Measurements from ENCODE around the gene NDUFS8. TPM values are rescaled to one million over a fixed set of nuclear protein-coding genes. Genes with fewer than 3 reads are reported as not detected.

Gene NDUFS8
- total and polyA plus RNA-seq, 2 experiments from 2014 or later: 175 to 308 TPM

- no peak for TF ChIP-seq ETS1 (IDR thresholded peaks at IDR 0.05)
- no peak for TF ChIP-seq ZNF114 (CRISPR knock-in tag; IDR thresholded peaks at IDR 0.05)
- no peak for TF ChIP-seq JUNB (IDR thresholded peaks at IDR 0.05; ENCODE audit: unreplicated experiment)
- no peak for TF ChIP-seq EZH2 (IDR thresholded peaks at IDR 0.05; ENCODE audit: low read depth, unreplicated experiment)
- no peak for TF ChIP-seq CTCF (conservative IDR thresholded peaks at IDR 0.05; ENCODE audit: low read depth in 2 of 2)
- no peak for TF ChIP-seq REST (IDR thresholded peaks at IDR 0.05; ENCODE audit: unreplicated experiment)
Measured at GRCh38 chr11:68002938-68003845, 27.3 kb upstream of the NDUFS8 start (continued).

- peak within 1 kb of the TSS; percentile 78 for H3K4me3 Mint-ChIP-seq
- no peaks in the 10 kb centered on the region for H3K9me2 ChIP-seq (ENCODE audit: insufficient read depth)
- H3F3A ChIP-seq (replicated peaks; ENCODE audit: low read depth): 0 out of 2 replicates have a peak, but pooled peaks cover 8% of the 10 kb centered on the region
- TF ChIP-seq CREB1 (CRISPR knock-in tag; IDR thresholded peaks at IDR 0.05; ENCODE audit: low read depth) (peak; percentile 41; the same call in 1 of the 2 replicates), POLR2AphosphoS5 (IDR thresholded peaks at IDR 0.05; ENCODE audit: low read depth) (peak; percentile 58; the same call in 1 of the 2 replicates), REST (IDR thresholded peaks at IDR 0.05; ENCODE audit: unreplicated experiment) (no peak), ETS1 (IDR thresholded peaks at IDR 0.05) (peak; percentile 15; the same call in 1 of the 2 replicates)
- no peaks in the 10 kb centered on the region for H4K20me1 ChIP-seq (replicated peaks; ENCODE audit: insufficient read depth)
- H3K27ac ChIP-seq (ENCODE audit: low read depth): no peak within 1 kb of the TSS
- peaks cover 10% of the 10 kb centered on the region for H3K27me3 Mint-ChIP-seq (ENCODE audit: insufficient read depth, low read depth, poor library complexity)
- H3K27ac Mint-ChIP-seq: no peak within 1 kb of the TSS
- peak within 1 kb of the TSS; percentile 84 for H3K4me2 ChIP-seq
- H3K36me3 Mint-ChIP-seq (ENCODE audit: low read depth): no peaks in the 10 kb centered on the region; the same call in 2 of the 3 replicates
- H3K4me1 ChIP-seq (ENCODE audit: insufficient read depth): peaks cover 4% of the 10 kb centered on the region
- H3K9me3 Mint-ChIP-seq: no peaks in the 10 kb centered on the region; the same call in 2 of the 3 replicates
- H3K4me3 ChIP-seq: peak within 1 kb of the TSS; percentile 75
- H3K27me3 ChIP-seq (ENCODE audit: insufficient read depth): no peaks in the 10 kb centered on the region
- peak within 1 kb of the TSS; percentile 96 for H2AFZ ChIP-seq
- H3K36me3 ChIP-seq (ENCODE audit: insufficient read depth): no peaks in the 10 kb centered on the region
- peaks cover 11% of the 10 kb centered on the region for H3K4me1 Mint-ChIP-seq
- H3K79me2 ChIP-seq (replicated peaks; ENCODE audit: insufficient read depth): no peaks in the 10 kb centered on the region
- ATAC-seq (peak; percentile 75), DNase-seq (ENCODE audit: low spot score) (peak; percentile 74)
Measured at GRCh38 chr11:68003846-68004550, 26.5 kb upstream of the NDUFS8 start, which contains the start of gene UNC93B1. Gene UNC93B1 (minus strand): TSS chr11:68004097. CDS start chr11:68004043, 54 bp downstream.

Data from GM23338 (cell line).